ENCODE measurements around the gene RELA. TPM values are rescaled to one million over a fixed set of nuclear protein-coding genes. Genes with fewer than 3 reads are reported as not detected.

Gene RELA
- total and polyA plus RNA-seq, 2 of the 4 experiments (the other 2 are of a cell fraction), result 8.6 to 53.0 TPM

- Histone ChIP-seq H2AK5ac (ENCODE audit: low read depth, low read length) (no peak overlapping the region), H3K9me3 (ENCODE audit: control insufficient read depth, insufficient read depth, low read length) (no peaks in the 10 kb centered on the region), H3K18ac (ENCODE audit: low read depth, low read length) (no peak overlapping the region), H3K4ac (ENCODE audit: low read depth, low read length) (no peak overlapping the region), H3K9ac (ENCODE audit: low read depth, low read length) (no peak overlapping the region), H2AFZ (replicated peaks; ENCODE audit: low read length, poor library complexity) (no peak overlapping the region), H3K36me3 (ENCODE audit: control insufficient read depth, insufficient read depth, low read length) (peaks cover 64% of the 10 kb centered on the region), H3K4me2 (ENCODE audit: low read depth, low read length) (no peak overlapping the region), H4K5ac (ENCODE audit: low read depth, low read length) (no peak overlapping the region), H2BK20ac (ENCODE audit: low read depth, low read length) (no peak overlapping the region), H3K27ac (ENCODE audit: insufficient read depth, low read length) (no peak overlapping the region), H2AK9ac (replicated peaks; ENCODE audit: low read depth, low read length, poor library complexity) (no peak overlapping the region), H3K4me1 (ENCODE audit: control insufficient read depth, insufficient read depth, low read length) (peaks cover 6% of the 10 kb centered on the region), H3K23ac (ENCODE audit: low read depth, low read length) (no peak overlapping the region), H3K14ac (replicated peaks; ENCODE audit: low read depth, low read length) (no peak overlapping the region), H2BK5ac (ENCODE audit: low read depth, low read length, poor library complexity, severe bottlenecking) (no peak overlapping the region), H3K27me3 (ENCODE audit: control insufficient read depth, insufficient read depth, low read length) (no peaks in the 10 kb centered on the region), H4K20me1 (ENCODE audit: insufficient read depth, low read length) (peaks cover 12% of the 10 kb centered on the region; the same call in 1 of the 2 replicates), H3K79me1 (ENCODE audit: low read depth in 1 of 2, low read length in 2 of 2) (peaks cover 15 to 22% of the 10 kb centered on the region in 2 experiments), H4K8ac (ENCODE audit: low read depth in 2 of 2, low read length in 2 of 2) (no peak overlapping the region), H2BK15ac (ENCODE audit: low read depth, low read length) (no peak overlapping the region), H3K9me1 (ENCODE audit: insufficient read depth, low read length) (no peaks in the 10 kb centered on the region; the same call in 1 of the 2 replicates), H2BK120ac (ENCODE audit: low read depth, low read length) (no peak overlapping the region), H3K4me3 (ENCODE audit: insufficient read depth, low read depth, low read length) (no peak overlapping the region), H3K56ac (ENCODE audit: extremely low read depth, insufficient read depth, low read length) (no peak overlapping the region), H4K91ac (ENCODE audit: insufficient read depth, low read depth, low read length) (no peak overlapping the region)
- DNase-seq (no peak), ATAC-seq (ENCODE audit: low read depth) (no peak)
- in situ Hi-C loops (cut with MboI; ENCODE audit: low sequenced_read_pairs), result no loop called here
- ChIA-PET POLR2A (ENCODE audit: unreplicated experiment) (no interaction called here), CTCF (no interaction called here)
- TF ChIP-seq RAD21 (IDR thresholded peaks at IDR 0.05; ENCODE audit: low read length) (no peak), ELK1 (IDR thresholded peaks at IDR 0.05; ENCODE audit: borderline replicate concordance, low read depth, low read length) (no peak), SMC3 (IDR thresholded peaks at IDR 0.05; ENCODE audit: low read depth, low read length) (no peak), MAZ (IDR thresholded peaks at IDR 0.05; ENCODE audit: borderline replicate concordance, low read depth, low read length) (no peak), BHLHE40 (IDR thresholded peaks at IDR 0.05; ENCODE audit: low read depth, low read length) (no peak), RCOR1 (IDR thresholded peaks at IDR 0.05; ENCODE audit: insufficient replicate concordance, low read length) (no peak), CEBPB (IDR thresholded peaks at IDR 0.05; ENCODE audit: low read depth, low read length) (no peak), NFE2L2 (IDR thresholded peaks at IDR 0.05; ENCODE audit: low read depth, low read length) (no peak), MXI1 (IDR thresholded peaks at IDR 0.05; ENCODE audit: borderline replicate concordance, low read depth, low read length) (no peak), FOS (IDR thresholded peaks at IDR 0.05; ENCODE audit: low read depth, low read length) (no peak), RFX5 (IDR thresholded peaks at IDR 0.05; ENCODE audit: low read depth, low read length) (no peak), CTCF (conservative IDR thresholded peaks at IDR 0.05; ENCODE audit: low read depth, low read length) (no peak), MAFK (IDR thresholded peaks at IDR 0.05; ENCODE audit: low read depth, low read length) (no peak), POLR2A (IDR thresholded peaks at IDR 0.05; ENCODE audit: low read depth, low read length) (no peak), CHD1 (IDR thresholded peaks at IDR 0.05; ENCODE audit: low read depth, low read length) (no peak), USF2 (IDR thresholded peaks at IDR 0.05; ENCODE audit: low read depth, low read length) (no peak)
- dilution Hi-C loops (cut with HindIII; ENCODE audit: low sequenced_read_pairs, unreplicated experiment), result no loop called here
- WGBS, 2 experiments (ENCODE audit: extremely low coverage in 2 of 2, insufficient read length in 1 of 2), result 97% methylated on average over 5 of the region's 14 CpGs; no CpG with 5 or more reads in 1 of the 2 experiments
- intact Hi-C loops (cut with micrococcal nuclease), result no loop called here
- no TSS peak for BruUV-seq (replicated peaks)
These were observed 28.6 kb downstream of the RELA start for GRCh38 chr11:65634109-65634436.
